PFSK-1 (cell line): Measurements from ENCODE around the gene SSH3.

Experiments used
- FOXP2 ChIP-seq: optimal IDR thresholded peaks from 2 replicates; pipeline ENCODE3; 2011; ENCODE audit warnings: borderline replicate concordance, control low read depth, inconsistent platforms; ENCODE audit not compliant: insufficient read depth; ENCODE audit errors: extremely low read length, extremely low read depth
- POLR2AphosphoS5 ChIP-seq: IDR thresholded peaks from 2 replicates; pipeline ENCODE4 v1.6.1; 2012; ENCODE audit warnings: low read depth, mild to moderate bottlenecking, control low read depth, low read length, moderate library complexity
- SIN3A ChIP-seq: IDR thresholded peaks from 2 replicates; pipeline ENCODE4 v1.6.1; 2012; ENCODE audit warnings: mild to moderate bottlenecking, low read length, moderate library complexity, borderline replicate concordance; ENCODE audit not compliant: insufficient read depth
- TAF1 ChIP-seq: IDR thresholded peaks from 2 replicates; pipeline ENCODE4 v1.6.1; 2012; ENCODE audit warnings: low read length, control low read depth, borderline replicate concordance; ENCODE audit not compliant: insufficient read depth
- TF ChIP-seq, protein P1 (sequence below), 2 experiments: IDR thresholded peaks; 2 replicates each; pipeline versions ENCODE4 v1.6.1 to v1.8.0; 2011 to 2012; ENCODE audit warnings: low read depth in 2 of 2, low read length in 2 of 2, control low read depth in 1 of 2, inconsistent platforms in 1 of 2, mild to moderate bottlenecking in 1 of 2, moderate library complexity in 1 of 2; ENCODE audit not compliant: insufficient read depth in 1 of 2

Gene SSH3

DNA sequence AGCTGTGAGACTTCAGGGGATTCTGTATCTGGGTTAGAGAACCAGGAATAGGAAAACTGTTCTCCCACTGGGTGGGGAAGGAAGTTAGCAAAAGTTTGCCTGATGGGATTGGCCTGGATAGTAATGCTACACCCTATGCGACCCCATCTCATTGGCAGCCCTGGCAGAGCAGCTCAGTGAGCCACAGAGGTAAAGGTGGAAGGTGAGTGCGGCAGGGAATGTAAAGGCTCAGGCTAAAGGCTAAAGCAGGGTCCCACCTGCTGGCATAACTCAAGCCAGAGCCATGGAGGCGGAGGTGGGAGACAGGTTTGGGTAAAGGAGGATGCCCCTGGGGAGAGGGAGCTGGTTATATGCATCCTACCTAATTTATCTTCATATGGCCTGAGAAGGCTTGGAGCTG, 18.7 kb downstream of the SSH3 start:
- TF ChIP-seq SIN3A (no peak), TAF1 (no peak), POLR2AphosphoS5 (no peak), FOXP2 (no peak)
- TF ChIP-seq, protein P1, sequence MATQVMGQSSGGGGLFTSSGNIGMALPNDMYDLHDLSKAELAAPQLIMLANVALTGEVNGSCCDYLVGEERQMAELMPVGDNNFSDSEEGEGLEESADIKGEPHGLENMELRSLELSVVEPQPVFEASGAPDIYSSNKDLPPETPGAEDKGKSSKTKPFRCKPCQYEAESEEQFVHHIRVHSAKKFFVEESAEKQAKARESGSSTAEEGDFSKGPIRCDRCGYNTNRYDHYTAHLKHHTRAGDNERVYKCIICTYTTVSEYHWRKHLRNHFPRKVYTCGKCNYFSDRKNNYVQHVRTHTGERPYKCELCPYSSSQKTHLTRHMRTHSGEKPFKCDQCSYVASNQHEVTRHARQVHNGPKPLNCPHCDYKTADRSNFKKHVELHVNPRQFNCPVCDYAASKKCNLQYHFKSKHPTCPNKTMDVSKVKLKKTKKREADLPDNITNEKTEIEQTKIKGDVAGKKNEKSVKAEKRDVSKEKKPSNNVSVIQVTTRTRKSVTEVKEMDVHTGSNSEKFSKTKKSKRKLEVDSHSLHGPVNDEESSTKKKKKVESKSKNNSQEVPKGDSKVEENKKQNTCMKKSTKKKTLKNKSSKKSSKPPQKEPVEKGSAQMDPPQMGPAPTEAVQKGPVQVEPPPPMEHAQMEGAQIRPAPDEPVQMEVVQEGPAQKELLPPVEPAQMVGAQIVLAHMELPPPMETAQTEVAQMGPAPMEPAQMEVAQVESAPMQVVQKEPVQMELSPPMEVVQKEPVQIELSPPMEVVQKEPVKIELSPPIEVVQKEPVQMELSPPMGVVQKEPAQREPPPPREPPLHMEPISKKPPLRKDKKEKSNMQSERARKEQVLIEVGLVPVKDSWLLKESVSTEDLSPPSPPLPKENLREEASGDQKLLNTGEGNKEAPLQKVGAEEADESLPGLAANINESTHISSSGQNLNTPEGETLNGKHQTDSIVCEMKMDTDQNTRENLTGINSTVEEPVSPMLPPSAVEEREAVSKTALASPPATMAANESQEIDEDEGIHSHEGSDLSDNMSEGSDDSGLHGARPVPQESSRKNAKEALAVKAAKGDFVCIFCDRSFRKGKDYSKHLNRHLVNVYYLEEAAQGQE (IDR thresholded peaks at IDR 0.05; ENCODE audit: insufficient read depth in 1 of 2, low read depth in 2 of 2, low read length in 2 of 2), result no peak

DNA sequence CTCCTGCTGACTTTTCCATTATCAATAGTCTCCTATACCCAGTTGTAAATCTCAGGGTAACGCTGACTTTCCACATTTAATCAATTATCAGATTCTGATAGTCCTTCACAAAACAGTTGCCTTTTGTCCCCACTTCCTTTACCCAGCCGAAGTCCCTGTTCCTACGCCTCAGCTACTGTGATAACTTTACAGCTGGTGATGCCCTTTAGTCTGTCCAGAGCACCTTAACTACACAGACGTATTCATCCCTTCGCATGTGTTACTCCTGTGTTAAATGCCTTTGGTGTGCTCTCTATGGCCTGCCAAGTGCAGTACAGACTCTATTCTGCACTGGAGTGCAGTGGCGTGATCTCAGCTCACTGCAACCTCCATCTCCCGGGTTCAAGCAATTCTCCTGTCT, 20.2 kb downstream of the SSH3 start:
- TF ChIP-seq, protein P1 (IDR thresholded peaks at IDR 0.05; ENCODE audit: insufficient read depth in 1 of 2, low read depth in 2 of 2, low read length in 2 of 2), result no peak
- TF ChIP-seq SIN3A (no peak), TAF1 (no peak), POLR2AphosphoS5 (no peak)

DNA sequence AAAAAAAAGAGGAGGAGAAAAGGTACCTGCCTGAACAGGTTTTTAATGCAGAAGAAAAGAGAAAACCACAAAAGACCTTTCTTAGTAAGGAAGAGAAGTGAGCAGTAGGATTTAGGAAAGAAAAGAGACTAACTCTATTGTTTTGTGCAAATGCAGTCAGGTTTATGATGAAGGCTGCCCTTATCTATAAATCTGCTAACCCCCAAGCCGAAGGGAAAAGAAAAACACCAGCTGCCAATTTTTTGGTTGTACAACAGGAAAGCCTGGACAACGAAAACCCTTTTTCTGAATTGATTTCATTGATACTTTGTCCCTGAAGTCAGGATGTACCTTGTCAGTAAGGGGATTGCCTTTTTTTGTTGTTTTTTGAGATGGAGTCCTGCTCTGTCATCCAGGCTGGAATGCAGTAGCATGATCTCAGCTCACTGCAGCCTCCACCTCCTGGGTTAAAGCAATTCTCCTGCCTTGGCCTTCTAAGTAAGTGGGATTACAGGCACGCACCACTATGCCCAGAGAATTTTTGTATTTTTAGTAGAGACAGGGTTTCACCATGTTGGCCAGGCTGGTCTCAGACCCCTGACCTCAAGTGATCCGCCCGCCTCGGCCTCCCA, 28.9 kb downstream of the SSH3 start:
- TF ChIP-seq SIN3A (no peak), POLR2AphosphoS5 (no peak), FOXP2 (no peak), TAF1 (no peak)
- TF ChIP-seq, protein P1 (IDR thresholded peaks at IDR 0.05; ENCODE audit: insufficient read depth in 1 of 2, low read depth in 2 of 2, low read length in 2 of 2), result no peak

DNA sequence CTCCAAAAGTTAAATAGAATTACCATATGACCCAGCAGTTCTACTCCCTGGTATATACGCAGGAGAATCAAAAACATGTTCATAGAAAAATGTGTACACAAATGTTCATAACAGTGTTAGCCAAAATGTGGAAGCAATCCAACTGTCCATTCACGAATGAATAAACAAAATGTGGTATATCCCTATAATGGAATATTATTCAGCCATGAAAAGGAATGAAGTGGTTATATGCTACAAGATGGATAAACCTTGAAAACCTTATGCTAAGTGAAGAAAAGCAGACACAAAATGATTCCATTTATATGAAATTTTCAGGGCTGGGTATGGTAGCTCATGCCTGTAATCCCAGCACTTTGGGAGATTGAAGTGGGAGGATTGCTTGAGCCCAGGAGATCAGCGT, 33.9 kb downstream of the SSH3 start:
- TF ChIP-seq FOXP2 (no peak), POLR2AphosphoS5 (no peak), TAF1 (no peak), SIN3A (no peak)
- TF ChIP-seq, protein P1 (IDR thresholded peaks at IDR 0.05; ENCODE audit: insufficient read depth in 1 of 2, low read depth in 2 of 2, low read length in 2 of 2), result no peak

DNA sequence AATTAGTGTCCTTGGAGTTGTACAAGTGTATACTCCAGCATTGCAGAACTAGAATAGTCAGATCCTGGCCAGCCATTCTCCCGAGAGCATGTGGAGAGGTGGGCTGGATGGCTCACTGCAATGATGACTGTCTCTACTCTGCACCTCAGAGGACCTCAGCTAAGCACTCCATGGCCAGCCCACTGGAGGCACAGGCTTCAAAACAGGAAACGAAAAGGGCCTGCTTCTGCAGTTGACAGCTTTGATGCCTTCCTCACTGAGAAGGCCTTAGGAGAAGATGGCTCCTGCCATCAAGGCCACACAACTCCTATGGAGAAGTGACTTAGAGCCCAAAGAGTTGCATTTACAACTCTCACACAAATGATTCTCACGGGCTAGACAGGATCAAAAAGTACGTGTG, 40.9 kb downstream of the SSH3 start:
- TF ChIP-seq TAF1, result no peak
- TF ChIP-seq, protein P1 (IDR thresholded peaks at IDR 0.05; ENCODE audit: insufficient read depth in 1 of 2, low read depth in 2 of 2, low read length in 2 of 2), result no peak
- no peak for TF ChIP-seq FOXP2
- TF ChIP-seq SIN3A, result no peak
- TF ChIP-seq POLR2AphosphoS5, result no peak
